Suppressor macrophage treated with lipopolysaccharide for 1 hour (primary cell): ENCODE data around the gene SEMA5A.

ENCODE experiments used
- DNase-seq, 3 donors: peaks; one replicate each; pipeline ENCODE4 v3.0.0-alpha.2; 2020 to 2022

SEMA5A gene

GRCh38 chr5:9091896-9092662 lies 453.8 kb downstream of the SEMA5A start:
- DNase-seq = no peak

- DNase-seq = no peak
These were observed 455.4 kb downstream of the SEMA5A start for GRCh38 chr5:9090381-9091026.

- DNase-seq = no peak
These were observed 456.0 kb downstream of the SEMA5A start for GRCh38 chr5:9089893-9090292.

GRCh38 chr5:9082996-9083395 lies 462.9 kb downstream of the SEMA5A start:
- DNase-seq = no peak

- no peak for DNase-seq
These were observed 473.2 kb downstream of the SEMA5A start for GRCh38 chr5:9072701-9073100.

GRCh38 chr5:9071524-9071923 lies 474.4 kb downstream of the SEMA5A start:
- DNase-seq = no peak

DNA sequence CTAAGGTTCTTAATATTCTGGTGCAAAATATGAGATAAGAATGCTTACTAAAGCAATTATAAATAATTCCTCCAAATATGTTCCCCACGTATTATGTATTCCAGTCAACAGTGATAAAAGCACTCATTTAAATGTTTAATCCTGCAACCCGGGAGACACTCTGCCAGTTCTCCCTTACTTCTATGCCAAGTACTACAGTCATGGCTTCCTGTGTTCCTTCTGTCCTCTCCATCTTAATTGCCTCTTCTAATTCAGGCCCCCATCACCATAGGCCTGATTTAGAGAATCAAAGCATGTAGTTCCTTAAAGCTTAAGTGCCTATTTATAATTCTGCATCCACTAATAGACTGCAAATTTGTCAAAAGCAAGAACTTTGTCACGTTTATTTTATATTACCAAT lies 474.8 kb downstream of the SEMA5A start:
- DNase-seq = no peak

DNA sequence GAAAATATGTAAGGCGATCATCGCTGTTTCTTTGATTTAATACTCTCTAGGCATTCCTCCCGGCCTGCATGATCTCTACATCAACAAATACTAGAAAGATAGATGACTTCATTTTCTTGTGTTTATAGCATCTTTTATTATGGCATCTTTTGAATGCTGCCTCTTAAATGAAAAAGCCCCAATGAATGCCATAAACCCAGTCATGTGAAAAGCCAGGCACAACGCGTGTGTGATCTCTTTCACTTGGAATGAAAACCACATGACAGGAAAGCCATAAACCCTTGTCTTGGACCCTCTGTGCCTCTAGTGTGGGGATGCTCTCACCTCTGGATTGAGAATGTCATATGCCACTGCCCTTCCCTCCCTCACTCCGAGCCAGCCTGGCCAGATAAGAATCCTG lies 476.2 kb downstream of the SEMA5A start:
- DNase-seq = no peak

GRCh38 chr5:9067154-9067553 lies 478.7 kb downstream of the SEMA5A start:
- no peak for DNase-seq

GRCh38 chr5:9066349-9066748 lies 479.5 kb downstream of the SEMA5A start:
- no peak for DNase-seq

- no peak for DNase-seq
These were observed 482.1 kb downstream of the SEMA5A start for GRCh38 chr5:9063615-9064245.

DNA sequence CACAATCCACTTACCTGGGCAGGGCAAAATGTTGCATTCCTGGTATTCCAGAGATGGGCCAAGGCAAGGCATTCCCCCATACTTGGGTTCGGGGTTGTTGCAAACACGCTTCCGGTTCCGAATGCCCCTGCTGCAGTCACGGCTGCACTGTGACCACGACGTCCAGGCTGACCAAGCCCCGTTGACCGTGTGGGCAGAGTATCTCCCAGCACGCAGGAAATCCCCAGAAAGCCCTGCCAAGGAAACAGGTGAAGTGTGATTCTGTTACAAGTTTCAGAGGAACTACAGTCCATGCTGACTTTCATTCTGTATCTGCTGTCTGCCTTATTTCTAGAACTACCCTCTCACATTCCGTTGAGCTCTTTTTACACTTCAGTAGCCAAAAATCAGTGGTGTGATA lies 483.0 kb downstream of the SEMA5A start:
- no peak for DNase-seq

GRCh38 chr5:9059920-9060691 lies 485.8 kb downstream of the SEMA5A start:
- DNase-seq = peak; percentile 6 to 30 (median 29)

- DNase-seq = no peak
These were observed 487.2 kb downstream of the SEMA5A start for GRCh38 chr5:9058666-9059065.

GRCh38 chr5:9058161-9058560 lies 487.7 kb downstream of the SEMA5A start:
- DNase-seq = no peak

DNA sequence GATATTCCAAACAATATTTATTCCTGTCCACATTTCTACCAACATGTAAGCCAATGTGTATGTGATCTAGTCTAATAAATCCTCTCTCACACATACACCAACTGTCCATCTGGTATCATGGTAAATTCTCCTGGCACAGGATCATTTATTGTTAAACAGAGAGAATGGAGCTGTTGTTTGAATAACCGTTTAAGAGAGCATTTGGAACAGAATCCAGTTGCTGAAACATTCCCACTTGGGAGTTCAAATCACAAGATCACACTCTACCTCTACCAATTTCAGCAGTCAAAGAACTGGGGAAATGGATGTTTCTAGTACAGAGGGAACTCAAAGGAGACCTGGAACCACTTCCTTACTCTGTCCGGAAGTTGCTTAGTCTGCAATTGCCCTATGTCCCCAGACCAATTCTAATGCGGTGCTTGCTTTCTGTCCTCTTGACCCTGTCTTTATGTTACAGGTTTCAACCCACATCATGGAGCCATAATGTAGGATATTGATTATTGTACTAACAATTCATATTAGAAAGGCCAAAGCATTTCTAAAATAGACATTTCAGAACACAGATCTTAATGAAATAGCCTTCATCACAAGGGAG lies 488.4 kb downstream of the SEMA5A start:
- DNase-seq = no peak

- DNase-seq = no peak
These were observed 489.8 kb downstream of the SEMA5A start for GRCh38 chr5:9056046-9056445.

GRCh38 chr5:9054821-9055589 lies 490.9 kb downstream of the SEMA5A start:
- no peak for DNase-seq

- no peak for DNase-seq
These were observed 491.6 kb downstream of the SEMA5A start for GRCh38 chr5:9054322-9054721.

DNA sequence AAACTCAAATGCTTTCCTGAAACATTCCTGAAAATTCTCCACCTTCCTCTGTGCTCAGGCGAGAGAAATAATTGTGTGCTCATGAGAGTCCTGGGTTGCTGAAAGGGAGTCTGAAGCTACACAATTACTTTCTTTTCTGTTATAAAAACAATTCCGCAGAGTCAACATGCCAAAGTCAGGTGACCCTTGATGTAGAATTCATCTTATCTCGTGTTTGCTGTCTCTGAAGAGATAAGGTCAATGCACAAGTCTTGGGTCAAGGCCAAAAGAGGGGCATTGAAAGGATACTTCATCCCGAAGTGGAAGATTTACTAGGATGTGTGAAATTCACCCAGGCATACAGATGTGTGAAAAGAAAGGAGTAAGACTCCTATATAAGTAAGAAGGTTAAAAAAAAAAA lies 493.5 kb downstream of the SEMA5A start:
- DNase-seq = no peak

- DNase-seq = no peak
These were observed 494.1 kb downstream of the SEMA5A start for GRCh38 chr5:9051779-9052178.

DNA sequence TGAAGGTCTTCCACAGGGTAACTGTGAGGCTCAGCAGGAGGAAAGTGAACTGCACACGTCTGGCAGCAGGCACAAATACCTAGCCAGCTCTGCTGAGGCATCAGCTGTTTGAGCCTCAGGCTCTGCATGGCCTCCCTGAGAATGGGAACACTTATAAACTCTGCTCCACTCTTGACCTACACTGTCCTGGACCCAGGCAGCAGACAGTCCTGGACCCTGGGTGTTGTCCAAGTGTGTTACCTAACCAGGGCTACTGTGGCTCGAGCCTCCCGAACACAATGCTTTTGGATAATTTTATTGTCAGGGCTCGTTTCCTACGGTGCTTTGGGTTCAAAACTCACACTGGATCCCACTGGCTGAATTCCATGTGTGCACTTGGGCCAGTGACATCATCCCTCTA lies 497.9 kb downstream of the SEMA5A start:
- DNase-seq = no peak
